GM13976 (cell line): Measurements from ENCODE around the gene MKI67.
"Not testable (repeated sequence)": the region's sequence is repeated elsewhere in the genome, so short reads cannot be mapped to it uniquely, and the experiment has no call there.

ENCODE experiments used
- DNase-seq: peaks from one replicate; pipeline ENCODE4 v3.0.0; 2012; ENCODE audit warnings: low spot score
- in situ Hi-C: fragments of 300-500 bp; cut with MboI; formaldehyde crosslinking; loops from one replicate; pipeline ENCODE4 v1.12.0; 2022; ENCODE audit warnings: low sequenced_read_pairs, mixed read lengths, inconsistent platforms; ENCODE audit not compliant: unreplicated experiment
- TF ChIP-seq, protein P1 (sequence below): IDR thresholded peaks from 2 replicates; pipeline ENCODE4 v1.5.1; 2012; ENCODE audit warnings: borderline replicate concordance, mild to moderate bottlenecking; ENCODE audit not compliant: insufficient read depth; ENCODE audit errors: extremely low read depth, missing control alignments, control extremely low read depth

MKI67 gene

DNA sequence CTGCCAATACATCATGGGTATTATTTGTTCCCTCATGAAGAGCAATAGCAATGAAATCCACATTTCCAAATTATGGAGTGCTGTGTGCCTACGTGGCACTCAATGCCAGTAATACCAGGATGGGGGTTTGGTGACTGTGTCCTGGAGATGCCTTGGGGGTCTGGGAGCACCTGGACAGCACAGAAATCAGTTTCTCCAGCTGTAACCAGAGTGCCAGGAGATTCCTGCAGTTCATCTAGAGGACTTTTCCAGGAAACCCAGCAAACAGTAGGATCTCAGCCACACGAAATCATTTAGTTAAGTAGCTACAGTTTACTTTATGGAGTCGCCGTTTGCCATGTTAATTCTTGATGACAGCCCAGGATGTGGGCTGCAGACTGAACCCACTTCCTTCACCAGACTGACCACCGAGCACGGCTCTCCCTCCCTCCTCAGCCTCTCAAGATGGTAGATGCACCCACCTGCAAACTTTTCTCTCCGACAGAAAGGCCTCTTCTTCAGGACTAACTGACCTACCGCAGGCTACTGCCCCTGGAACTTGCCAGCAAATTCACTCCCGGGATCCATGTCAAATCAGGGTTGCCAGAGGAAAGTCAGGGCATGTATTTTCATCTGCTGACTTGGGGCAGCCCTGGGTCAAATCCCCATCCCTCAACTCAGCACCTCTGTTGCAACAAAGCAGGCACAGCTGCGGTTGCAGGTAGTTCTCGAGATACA is 30.3 kb downstream of the MKI67 start:
- TF ChIP-seq, protein P1, sequence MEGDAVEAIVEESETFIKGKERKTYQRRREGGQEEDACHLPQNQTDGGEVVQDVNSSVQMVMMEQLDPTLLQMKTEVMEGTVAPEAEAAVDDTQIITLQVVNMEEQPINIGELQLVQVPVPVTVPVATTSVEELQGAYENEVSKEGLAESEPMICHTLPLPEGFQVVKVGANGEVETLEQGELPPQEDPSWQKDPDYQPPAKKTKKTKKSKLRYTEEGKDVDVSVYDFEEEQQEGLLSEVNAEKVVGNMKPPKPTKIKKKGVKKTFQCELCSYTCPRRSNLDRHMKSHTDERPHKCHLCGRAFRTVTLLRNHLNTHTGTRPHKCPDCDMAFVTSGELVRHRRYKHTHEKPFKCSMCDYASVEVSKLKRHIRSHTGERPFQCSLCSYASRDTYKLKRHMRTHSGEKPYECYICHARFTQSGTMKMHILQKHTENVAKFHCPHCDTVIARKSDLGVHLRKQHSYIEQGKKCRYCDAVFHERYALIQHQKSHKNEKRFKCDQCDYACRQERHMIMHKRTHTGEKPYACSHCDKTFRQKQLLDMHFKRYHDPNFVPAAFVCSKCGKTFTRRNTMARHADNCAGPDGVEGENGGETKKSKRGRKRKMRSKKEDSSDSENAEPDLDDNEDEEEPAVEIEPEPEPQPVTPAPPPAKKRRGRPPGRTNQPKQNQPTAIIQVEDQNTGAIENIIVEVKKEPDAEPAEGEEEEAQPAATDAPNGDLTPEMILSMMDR: no peak
- no peak for DNase-seq
- in situ Hi-C loops: no loop called here

DNA sequence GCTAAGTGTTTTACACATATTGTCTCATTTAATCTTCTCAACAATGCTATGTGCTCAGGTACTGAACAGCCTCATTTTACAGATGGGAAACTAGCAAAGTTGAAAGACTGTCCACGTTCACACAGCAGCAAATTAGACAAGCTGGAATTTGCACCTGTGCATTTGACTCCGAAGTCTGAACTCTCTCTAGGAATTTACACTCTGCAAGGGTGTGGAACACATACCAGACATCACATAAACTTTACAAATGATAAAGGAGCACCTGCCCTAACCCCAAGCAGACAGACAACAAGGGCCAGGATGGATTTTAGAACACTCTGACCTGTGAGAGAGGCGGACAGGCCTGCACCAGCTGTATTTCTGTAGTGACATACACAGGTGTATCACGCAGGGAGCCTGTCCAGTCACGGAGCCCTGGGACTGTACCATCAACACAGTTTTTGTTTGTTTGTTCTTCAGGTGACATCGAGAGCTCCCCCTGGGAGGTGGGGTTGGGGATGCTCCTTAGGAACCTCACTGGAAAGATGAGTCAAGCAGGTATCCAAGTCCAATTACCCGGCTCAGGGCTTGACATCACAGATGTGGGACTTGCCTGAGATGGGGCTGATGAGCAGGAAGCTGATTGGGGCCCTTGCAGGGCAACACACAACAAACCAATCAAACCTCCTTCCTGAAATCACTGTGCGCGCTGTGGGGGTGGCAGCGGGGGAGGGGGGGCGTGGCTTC is 31.0 kb downstream of the MKI67 start:
- in situ Hi-C loops: no loop called here
- DNase-seq: no peak
- TF ChIP-seq, protein P1: no peak

DNA sequence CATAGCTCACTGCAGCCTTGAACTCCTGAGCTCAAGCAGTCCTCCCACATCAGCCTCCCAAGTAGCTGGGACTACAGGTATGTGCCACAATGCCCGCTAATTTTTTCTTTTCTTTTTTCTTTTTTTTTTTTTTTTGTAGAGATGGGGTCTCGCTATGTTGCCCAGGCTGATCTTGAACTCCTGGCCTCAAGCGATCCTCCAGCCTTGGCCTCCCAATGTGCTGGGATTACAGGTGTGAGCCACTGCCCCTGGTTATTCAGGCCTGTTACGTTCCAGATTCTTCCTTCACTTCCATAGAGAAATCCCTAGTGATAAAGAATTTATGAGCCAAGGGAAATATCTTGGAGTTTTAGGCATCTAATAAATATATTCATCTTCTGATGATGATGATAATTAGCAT is 31.6 kb downstream of the MKI67 start:
- in situ Hi-C loops, DNase-seq: not testable (repeated sequence)

DNA sequence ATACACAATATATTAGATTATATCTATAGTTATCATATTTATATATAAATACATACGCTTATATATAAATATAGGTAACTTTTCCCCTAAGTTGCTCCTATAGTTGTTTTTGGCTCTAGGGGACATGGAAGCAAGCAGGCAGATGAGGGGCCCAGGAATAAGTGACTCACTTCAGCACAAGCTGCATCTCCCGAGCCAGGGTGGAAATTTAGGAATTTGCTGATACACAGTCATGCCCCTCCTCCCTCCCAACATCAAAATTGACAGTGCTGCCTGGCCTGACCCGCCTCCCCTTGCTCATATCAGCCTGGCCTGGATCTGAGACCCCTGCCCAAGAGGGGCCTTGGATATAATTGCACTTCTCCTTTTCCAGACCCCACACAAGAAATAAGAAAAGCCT is 33.8 kb downstream of the MKI67 start:
- no peak for DNase-seq
- in situ Hi-C loops: no loop called here
- TF ChIP-seq, protein P1: no peak

DNA sequence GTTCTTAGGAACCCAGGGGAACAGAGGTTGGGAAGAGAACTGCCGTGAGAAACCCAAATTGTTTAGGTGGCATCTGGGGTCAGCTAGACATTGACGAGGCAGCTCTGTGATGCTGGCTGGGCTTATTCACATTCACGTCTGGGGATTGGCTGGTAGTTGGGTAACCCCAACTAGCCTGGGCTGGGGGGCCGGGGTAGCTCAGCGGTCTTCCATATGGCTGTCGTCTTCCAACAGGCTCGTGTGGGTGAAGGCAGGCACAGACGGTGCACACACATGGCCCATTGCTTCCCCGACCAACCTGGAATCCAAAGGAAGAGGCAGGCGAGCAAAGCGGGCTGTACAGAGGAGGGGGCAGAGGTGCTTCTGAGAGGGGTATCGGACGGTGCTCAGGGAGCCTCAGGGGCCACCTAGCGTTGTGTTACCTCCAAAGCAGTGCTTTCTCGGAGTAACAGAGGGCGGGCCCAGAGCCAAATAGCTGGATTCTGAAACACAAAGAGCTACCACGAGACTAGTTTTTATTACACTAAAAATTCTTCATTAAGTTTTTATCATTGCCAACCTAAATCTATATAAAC is 34.5 kb downstream of the MKI67 start:
- no peak for DNase-seq
- TF ChIP-seq, protein P1: no peak
- in situ Hi-C loops: no loop called here

DNA sequence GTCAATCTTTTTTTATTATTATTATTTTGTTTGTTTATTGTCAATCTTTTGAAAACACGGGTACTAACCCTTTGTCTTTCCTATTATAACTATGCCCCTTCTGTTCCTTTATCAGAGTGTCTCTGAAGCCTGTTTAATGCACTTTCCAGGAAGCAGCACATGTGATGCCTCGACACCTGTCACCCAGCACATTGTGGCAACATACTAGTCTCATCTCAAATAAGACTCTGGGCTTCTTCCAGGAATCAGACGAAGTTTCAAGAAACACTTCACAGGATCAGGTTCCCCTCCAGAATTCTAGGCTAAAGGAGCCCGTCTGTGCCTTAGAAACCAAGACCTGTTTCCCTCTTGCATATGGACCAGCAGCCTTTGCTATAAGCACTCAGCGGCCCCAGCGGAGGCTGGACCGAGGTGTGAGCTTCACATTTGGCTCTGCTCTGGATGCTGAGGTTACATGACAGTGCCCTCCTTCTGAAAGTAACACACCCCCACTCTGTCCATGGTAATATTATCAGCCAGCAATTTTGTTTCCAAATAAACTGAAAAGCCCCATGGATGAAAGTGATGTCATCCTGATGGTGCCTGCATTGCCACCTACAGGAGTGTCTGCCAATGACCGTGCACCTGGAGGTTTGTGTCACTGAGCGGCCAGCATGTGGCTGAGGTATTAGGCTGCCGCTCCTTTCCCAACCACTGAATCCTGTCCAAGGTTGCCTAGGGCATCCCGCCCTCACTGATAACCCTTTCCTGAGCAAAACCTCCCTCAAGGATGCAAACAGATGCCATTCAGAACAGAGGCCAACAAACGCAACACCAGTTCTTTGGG is 38.1 kb downstream of the MKI67 start:
- DNase-seq: no peak
- in situ Hi-C loops: no loop called here
- TF ChIP-seq, protein P1: no peak
